ENCODE data around the gene INPP4B. TPM values are rescaled to one million over a fixed set of nuclear protein-coding genes. Genes with fewer than 3 reads are reported as not detected.
A peak's percentile ranks its signal among the peaks of the same experiment; 100 is the strongest.

INPP4B gene
- total and polyA plus RNA-seq, 7 experiments from 2014 or later = 52.8 to 77.5 (median 64.2) TPM

GRCh38 chr4:142034101-142034500, 812.0 kb downstream of the INPP4B start:
- Histone ChIP-seq H3K9me3 (ENCODE audit: control insufficient read depth in 2 of 3, low read length in 3 of 3) (no peaks in the 10 kb centered on the region), H3K27ac (ENCODE audit: low read depth, low read length) (no peak overlapping the region), H3K36me3 (ENCODE audit: control insufficient read depth in 2 of 3, insufficient read depth in 3 of 3, low read length in 3 of 3) (peaks cover 0 to 19% (median 0%) of the 10 kb centered on the region in 3 experiments), H3K4me1 (ENCODE audit: control insufficient read depth in 2 of 2, insufficient read depth in 2 of 2, low read length in 2 of 2) (no peaks in the 10 kb centered on the region), H3K4me3 (ENCODE audit: low read length) (no peak overlapping the region), H3K27me3 (ENCODE audit: control insufficient read depth in 2 of 2, insufficient read depth in 2 of 2, low read length in 2 of 2) (no peaks in the 10 kb centered on the region)
- ATAC-seq (no peak), DNase-seq (no peak)
- Mint-ChIP-seq H3K4me3 (no peak overlapping the region), H3K9me3 (no peaks in the 10 kb centered on the region), H3K27ac (peak overlapping the region in 7 of 9 donors; percentile 2 to 89 (median 56)), H3K4me1 (peaks cover 6 to 18% (median 13%) of the 10 kb centered on the region in 7 donors), H3K27me3 (no peaks in the 10 kb centered on the region), H3K36me3 (peaks cover 0 to 46% (median 27%) of the 10 kb centered on the region in 5 donors)
- ChIA-PET POLR2A (no interaction called here), CTCF (no interaction called here)
- intact Hi-C loops (cut with micrococcal nuclease) = no loop called here

- no peak for ATAC-seq
- Mint-ChIP-seq H3K27me3 (no peaks in the 10 kb centered on the region), H3K4me3 (no peak overlapping the region), H3K4me1 (peaks cover 0 to 11% (median 7%) of the 10 kb centered on the region in 7 donors), H3K9me3 (no peaks in the 10 kb centered on the region), H3K36me3 (peaks cover 4 to 48% (median 31%) of the 10 kb centered on the region in 5 donors), H3K27ac (peak overlapping the region in 6 of 9 donors; percentile 12 to 68 (median 58))
- no peak for DNase-seq
- POLR2A ChIA-PET = no interaction called here
- Histone ChIP-seq H3K4me3 (ENCODE audit: low read length) (no peak overlapping the region), H3K36me3 (ENCODE audit: control insufficient read depth in 2 of 3, insufficient read depth in 3 of 3, low read length in 3 of 3) (peaks cover 0 to 30% (median 0%) of the 10 kb centered on the region in 3 experiments), H3K27me3 (ENCODE audit: control insufficient read depth in 2 of 2, insufficient read depth in 2 of 2, low read length in 2 of 2) (no peaks in the 10 kb centered on the region), H3K27ac (ENCODE audit: low read depth, low read length) (no peak overlapping the region), H3K9me3 (ENCODE audit: control insufficient read depth in 2 of 3, low read length in 3 of 3) (no peaks in the 10 kb centered on the region), H3K4me1 (ENCODE audit: control insufficient read depth in 2 of 2, insufficient read depth in 2 of 2, low read length in 2 of 2) (no peaks in the 10 kb centered on the region)
- intact Hi-C loops (cut with micrococcal nuclease) = no loop called here
- CTCF ChIA-PET = no interaction called here
Observed at GRCh38 chr4:142030010-142030409, 816.1 kb downstream of the INPP4B start.

GRCh38 chr4:142021761-142022160, 824.3 kb downstream of the INPP4B start:
- no peak overlapping the region for H3K4me3 Mint-ChIP-seq

GRCh38 chr4:142021181-142021580, 824.9 kb downstream of the INPP4B start:
- no peaks in the 10 kb centered on the region for H3K27me3 ChIP-seq (ENCODE audit: control insufficient read depth in 2 of 2, insufficient read depth in 2 of 2, low read length in 2 of 2)
- no peak for ATAC-seq
- no peak overlapping the region for H3K4me3 Mint-ChIP-seq
- H3K4me3 ChIP-seq (ENCODE audit: low read length) = no peak overlapping the region
- ChIA-PET CTCF (no interaction called here), POLR2A (interaction anchor here (0.5 kb wide), 1 partner anchor 1056 kb away, joined by 3 read pairs; no protein-coding TSS in a partner anchor)
- H3K27ac ChIP-seq (ENCODE audit: low read depth, low read length) = no peak overlapping the region
- intact Hi-C loops (cut with micrococcal nuclease) = no loop called here
- H3K27ac Mint-ChIP-seq = no peak overlapping the region
- H3K27me3 Mint-ChIP-seq = no peaks in the 10 kb centered on the region
- no peak for DNase-seq
- peaks cover 0 to 4% (median 3%) of the 10 kb centered on the region in 5 donors for H3K36me3 Mint-ChIP-seq
- no peaks in the 10 kb centered on the region for H3K9me3 ChIP-seq (ENCODE audit: control insufficient read depth in 2 of 3, low read length in 3 of 3)
- peaks cover 0 to 5% (median 0%) of the 10 kb centered on the region in 11 donors for H3K9me3 Mint-ChIP-seq
- H3K36me3 ChIP-seq (ENCODE audit: control insufficient read depth in 2 of 3, insufficient read depth in 3 of 3, low read length in 3 of 3) = peaks cover 0 to 4% (median 0%) of the 10 kb centered on the region in 3 experiments
- peaks cover 0 to 4% (median 0%) of the 10 kb centered on the region in 7 donors for H3K4me1 Mint-ChIP-seq
- H3K4me1 ChIP-seq (ENCODE audit: control insufficient read depth in 2 of 2, insufficient read depth in 2 of 2, low read length in 2 of 2) = no peaks in the 10 kb centered on the region

More at GRCh38 chr4:142021761-142022160, 824.3 kb downstream of the INPP4B start:
- no peaks in the 10 kb centered on the region for H3K9me3 ChIP-seq (ENCODE audit: control insufficient read depth in 2 of 3, low read length in 3 of 3)
- peaks cover 0 to 4% (median 0%) of the 10 kb centered on the region in 5 donors for H3K36me3 Mint-ChIP-seq
- H3K4me3 ChIP-seq (ENCODE audit: low read length) = no peak overlapping the region
- peaks cover 0 to 2% (median 0%) of the 10 kb centered on the region in 11 donors for H3K9me3 Mint-ChIP-seq
- H3K27me3 ChIP-seq (ENCODE audit: control insufficient read depth in 2 of 2, insufficient read depth in 2 of 2, low read length in 2 of 2) = no peaks in the 10 kb centered on the region
- DNase-seq = no peak
- H3K27ac ChIP-seq (ENCODE audit: low read depth, low read length) = no peak overlapping the region
- no peaks in the 10 kb centered on the region for H3K4me1 ChIP-seq (ENCODE audit: control insufficient read depth in 2 of 2, insufficient read depth in 2 of 2, low read length in 2 of 2)
- no peak for ATAC-seq
- H3K4me1 Mint-ChIP-seq = peaks cover 0 to 4% (median 0%) of the 10 kb centered on the region in 7 donors
- H3K27me3 Mint-ChIP-seq = no peaks in the 10 kb centered on the region
- H3K27ac Mint-ChIP-seq = peak overlapping the region in 1 of 9 donors; percentile 23
- peaks cover 0 to 4% (median 0%) of the 10 kb centered on the region in 3 experiments for H3K36me3 ChIP-seq (ENCODE audit: control insufficient read depth in 2 of 3, insufficient read depth in 3 of 3, low read length in 3 of 3)
- POLR2A ChIA-PET = interaction anchor here (0.7 kb wide), 1 partner anchor 179 kb away, joined by 3 read pairs; no protein-coding TSS in a partner anchor
- intact Hi-C loops (cut with micrococcal nuclease) = no loop called here
- CTCF ChIA-PET = no interaction called here

- H3K27me3 Mint-ChIP-seq = peaks cover 3 to 28% (median 10%) of the 10 kb centered on the region in 5 donors
- H3K27ac Mint-ChIP-seq = no peak overlapping the region
- DNase-seq = peak in 1 of 9 donors; percentile 10
- ChIA-PET POLR2A (no interaction called here), CTCF (no interaction called here)
- Histone ChIP-seq H3K9me3 (ENCODE audit: control insufficient read depth in 2 of 3, low read length in 3 of 3) (no peaks in the 10 kb centered on the region), H3K27me3 (ENCODE audit: control insufficient read depth in 2 of 2, insufficient read depth in 2 of 2, low read length in 2 of 2) (no peaks in the 10 kb centered on the region), H3K36me3 (ENCODE audit: control insufficient read depth in 2 of 3, insufficient read depth in 3 of 3, low read length in 3 of 3) (no peaks in the 10 kb centered on the region), H3K27ac (ENCODE audit: low read depth, low read length) (no peak overlapping the region), H3K4me3 (ENCODE audit: low read length) (no peak overlapping the region), H3K4me1 (ENCODE audit: control insufficient read depth in 2 of 2, insufficient read depth in 2 of 2, low read length in 2 of 2) (no peaks in the 10 kb centered on the region)
- H3K36me3 Mint-ChIP-seq = peaks cover 0 to 6% (median 0%) of the 10 kb centered on the region in 5 donors
- no peak for ATAC-seq
- H3K4me1 Mint-ChIP-seq = peaks cover 0 to 4% (median 0%) of the 10 kb centered on the region in 7 donors
- intact Hi-C loops (cut with micrococcal nuclease) = no loop called here
- no peak overlapping the region for H3K4me3 Mint-ChIP-seq
- peaks cover 0 to 30% (median 9%) of the 10 kb centered on the region in 11 donors for H3K9me3 Mint-ChIP-seq
Observed at GRCh38 chr4:142016031-142016430, 830.1 kb downstream of the INPP4B start.

GRCh38 chr4:142009751-142010150, 836.4 kb downstream of the INPP4B start:
- Mint-ChIP-seq H3K9me3 (peaks cover 2 to 77% (median 22%) of the 10 kb centered on the region in 11 donors), H3K4me1 (no peaks in the 10 kb centered on the region), H3K27ac (no peak overlapping the region), H3K27me3 (peaks cover 5 to 37% (median 10%) of the 10 kb centered on the region in 5 donors), H3K36me3 (peaks cover 0 to 3% (median 0%) of the 10 kb centered on the region in 5 donors), H3K4me3 (no peak overlapping the region)
- Histone ChIP-seq H3K4me1 (ENCODE audit: control insufficient read depth in 2 of 2, insufficient read depth in 2 of 2, low read length in 2 of 2) (no peaks in the 10 kb centered on the region), H3K27ac (ENCODE audit: low read depth, low read length) (no peak overlapping the region), H3K36me3 (ENCODE audit: control insufficient read depth in 2 of 3, insufficient read depth in 3 of 3, low read length in 3 of 3) (no peaks in the 10 kb centered on the region), H3K4me3 (ENCODE audit: low read length) (no peak overlapping the region), H3K27me3 (ENCODE audit: control insufficient read depth in 2 of 2, insufficient read depth in 2 of 2, low read length in 2 of 2) (no peaks in the 10 kb centered on the region), H3K9me3 (ENCODE audit: control insufficient read depth in 2 of 3, low read length in 3 of 3) (no peaks in the 10 kb centered on the region)
- intact Hi-C loops (cut with micrococcal nuclease) = no loop called here
- ChIA-PET CTCF (no interaction called here), POLR2A (no interaction called here)
- no peak for DNase-seq
- ATAC-seq = no peak

- CTCF ChIA-PET = no interaction called here
- Mint-ChIP-seq H3K4me3 (no peak overlapping the region), H3K4me1 (no peaks in the 10 kb centered on the region), H3K27ac (no peak overlapping the region), H3K9me3 (peaks cover 2 to 48% (median 8%) of the 10 kb centered on the region in 11 donors), H3K36me3 (peaks cover 0 to 3% (median 0%) of the 10 kb centered on the region in 5 donors), H3K27me3 (peaks cover 0 to 11% (median 3%) of the 10 kb centered on the region in 5 donors)
- intact Hi-C loops (cut with micrococcal nuclease) = no loop called here
- POLR2A ChIA-PET = no interaction called here
- Histone ChIP-seq H3K36me3 (ENCODE audit: control insufficient read depth in 2 of 3, insufficient read depth in 3 of 3, low read length in 3 of 3) (no peaks in the 10 kb centered on the region), H3K4me3 (ENCODE audit: low read length) (no peak overlapping the region), H3K9me3 (ENCODE audit: control insufficient read depth in 2 of 3, low read length in 3 of 3) (no peaks in the 10 kb centered on the region), H3K27me3 (ENCODE audit: control insufficient read depth in 2 of 2, insufficient read depth in 2 of 2, low read length in 2 of 2) (no peaks in the 10 kb centered on the region), H3K27ac (ENCODE audit: low read depth, low read length) (no peak overlapping the region), H3K4me1 (ENCODE audit: control insufficient read depth in 2 of 2, insufficient read depth in 2 of 2, low read length in 2 of 2) (no peaks in the 10 kb centered on the region)
- ATAC-seq = no peak
- no peak for DNase-seq
Observed at GRCh38 chr4:142005519-142005918, 840.6 kb downstream of the INPP4B start.
